Thoracic aorta (tissue), 2 donors: ENCODE measurements around the gene FBXO10. TPM values are rescaled to one million over a fixed set of nuclear protein-coding genes. Genes with fewer than 3 reads are reported as not detected.

Experiments used
- ATAC-seq: fragments of 150-250 bp; one replicate; pipeline ENCODE4 v1.8.0; 2017; ENCODE audit warnings: low read depth; ENCODE audit not compliant: insufficient number of reproducible peaks, low FRiP score
- DNase-seq: peaks from one replicate; pipeline ENCODE4 v3.0.0-alpha.2; 2020; ENCODE audit warnings: low spot score
- H3K27ac ChIP-seq, 2 donors: fragments of 200-600 bp; sonication (generic); 1 replicate in 1 of 2; 2 replicates in 1 of 2; pipeline ENCODE4 v1.5.1; 2016; ENCODE audit warnings: mild to moderate bottlenecking in 2 of 2, moderate library complexity in 2 of 2
- H3K27me3 ChIP-seq: fragments of 200-600 bp; sonication (generic); replicated peaks from 2 replicates; pipeline ENCODE4 v1.6.0; 2016; ENCODE audit warnings: mild to moderate bottlenecking; ENCODE audit not compliant: insufficient read depth
- H3K36me3 ChIP-seq: fragments of 200-600 bp; sonication (generic); one replicate; pipeline ENCODE4 v1.5.1; 2016
- H3K4me1 ChIP-seq, 2 donors: fragments of 200-600 bp; sonication (generic); 1 replicate in 1 of 2; 2 replicates in 1 of 2; pipeline versions ENCODE4 v1.5.1 to v1.6.0; 2016; ENCODE audit warnings: low read depth in 2 of 2, mild to moderate bottlenecking in 1 of 2; ENCODE audit not compliant: control insufficient read depth in 1 of 2
- H3K4me3 ChIP-seq: fragments of 200-600 bp; sonication (generic); 2 replicates; pipeline ENCODE4 v1.5.1; 2016; ENCODE audit warnings: mild to moderate bottlenecking
- H3K9me3 ChIP-seq: fragments of 200-600 bp; sonication (generic); 2 replicates; pipeline ENCODE4 v1.5.1; 2016
- CTCF ChIP-seq: fragments of 200-600 bp; sonication (generic); IDR thresholded peaks from one replicate; pipeline ENCODE4 v1.5.1; 2019; ENCODE audit warnings: antibody characterized with exemption
- total RNA-seq, 2 donors: library from RNA; depleted of rRNA; stranded (reverse); fragments of >200 nt; gene quantifications; one replicate each; pipeline versions ENCODE4 v1.1.0 to v1.2.3, GENCODE V29; 2016

The FBXO10 gene
- total RNA-seq, 2 donors from 2014 or later = 6.9 to 20.7 TPM

- no peaks in the 10 kb centered on the region for H3K36me3 ChIP-seq
- DNase-seq (no peak), ATAC-seq (no peak)
- no peak for TF ChIP-seq CTCF
- no peak overlapping the region for H3K4me3 ChIP-seq
- no peaks in the 10 kb centered on the region for H3K9me3 ChIP-seq
- H3K27me3 ChIP-seq = no peaks in the 10 kb centered on the region
- no peaks in the 10 kb centered on the region for H3K4me1 ChIP-seq
- H3K27ac ChIP-seq = no peak overlapping the region
Observed at GRCh38 chr9:37509536-37509935, 66.6 kb downstream of the FBXO10 start.

- Histone ChIP-seq H3K4me3 (no peak overlapping the region), H3K27me3 (no peaks in the 10 kb centered on the region), H3K36me3 (no peaks in the 10 kb centered on the region), H3K9me3 (no peaks in the 10 kb centered on the region), H3K27ac (no peak overlapping the region), H3K4me1 (no peaks in the 10 kb centered on the region)
- ATAC-seq (no peak), DNase-seq (no peak)
- TF ChIP-seq CTCF = no peak
Observed at GRCh38 chr9:37508834-37509206, 67.4 kb downstream of the FBXO10 start.

GRCh38 chr9:37508135-37508833 lies 67.9 kb downstream of the FBXO10 start:
- ATAC-seq = no peak
- TF ChIP-seq CTCF = no peak
- H3K4me3 ChIP-seq = no peak overlapping the region
- no peak for DNase-seq
- H3K27ac ChIP-seq = no peak overlapping the region
- H3K4me1 ChIP-seq = no peaks in the 10 kb centered on the region
- no peaks in the 10 kb centered on the region for H3K9me3 ChIP-seq
- H3K36me3 ChIP-seq = no peaks in the 10 kb centered on the region
- no peaks in the 10 kb centered on the region for H3K27me3 ChIP-seq

- no peaks in the 10 kb centered on the region for H3K27me3 ChIP-seq
- ATAC-seq = no peak
- no peak for TF ChIP-seq CTCF
- DNase-seq = no peak
- no peak overlapping the region for H3K27ac ChIP-seq
- no peaks in the 10 kb centered on the region for H3K4me1 ChIP-seq
- H3K9me3 ChIP-seq = no peaks in the 10 kb centered on the region
- peaks cover 5% of the 10 kb centered on the region for H3K36me3 ChIP-seq
- no peak overlapping the region for H3K4me3 ChIP-seq
Observed at GRCh38 chr9:37507566-37508134, 68.5 kb downstream of the FBXO10 start.

GRCh38 chr9:37504605-37505004 lies 71.6 kb downstream of the FBXO10 start:
- DNase-seq (no peak), ATAC-seq (no peak)
- H3K27me3 ChIP-seq = no peaks in the 10 kb centered on the region
- H3K4me1 ChIP-seq = no peaks in the 10 kb centered on the region
- no peak overlapping the region for H3K4me3 ChIP-seq
- no peaks in the 10 kb centered on the region for H3K9me3 ChIP-seq
- H3K36me3 ChIP-seq = peaks cover 23% of the 10 kb centered on the region
- TF ChIP-seq CTCF = no peak
- H3K27ac ChIP-seq = no peak overlapping the region
